GM13977 (cell line): Measurements from ENCODE around the gene PCSK2.
A peak's percentile ranks its signal among the peaks of the same experiment; 100 is the strongest.

Experiments
- DNase-seq: peaks from one replicate; pipeline ENCODE4 v3.0.0; 2012; ENCODE audit warnings: low spot score
- in situ Hi-C: fragments of 300-500 bp; cut with MboI; formaldehyde crosslinking; loops from one replicate; pipeline ENCODE4 v1.12.0; 2022; ENCODE audit warnings: low sequenced_read_pairs, low pct_unique_long_range_greater_than_20kb, mixed read lengths, inconsistent platforms; ENCODE audit not compliant: unreplicated experiment
- TF ChIP-seq, protein P1 (sequence below): IDR thresholded peaks from 2 replicates; pipeline ENCODE4 v1.5.1; 2012; ENCODE audit warnings: mild to moderate bottlenecking, control low read depth; ENCODE audit not compliant: insufficient read depth; ENCODE audit errors: extremely low read depth, missing control alignments

PCSK2 gene

DNA sequence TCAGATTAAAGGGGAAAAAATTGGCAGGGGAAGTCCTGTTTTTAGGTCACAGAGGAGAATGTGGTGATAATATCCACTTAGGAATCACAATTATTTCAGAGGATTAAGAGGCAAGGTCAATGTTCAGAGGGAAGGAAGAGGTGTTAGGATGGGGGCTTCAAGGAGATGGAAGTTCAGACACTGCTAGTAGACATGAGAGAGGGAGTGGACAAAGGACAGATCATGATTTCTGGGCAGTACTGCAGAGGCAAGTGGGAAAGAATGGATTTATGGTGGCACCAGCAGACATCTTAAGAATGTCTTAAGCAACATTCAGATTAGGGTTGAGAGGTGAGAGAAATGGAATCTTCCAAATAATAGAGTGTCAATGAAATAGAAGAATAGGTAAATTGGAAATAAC, 9.9 kb downstream of the PCSK2 start:
- DNase-seq: no peak
- TF ChIP-seq, protein P1, sequence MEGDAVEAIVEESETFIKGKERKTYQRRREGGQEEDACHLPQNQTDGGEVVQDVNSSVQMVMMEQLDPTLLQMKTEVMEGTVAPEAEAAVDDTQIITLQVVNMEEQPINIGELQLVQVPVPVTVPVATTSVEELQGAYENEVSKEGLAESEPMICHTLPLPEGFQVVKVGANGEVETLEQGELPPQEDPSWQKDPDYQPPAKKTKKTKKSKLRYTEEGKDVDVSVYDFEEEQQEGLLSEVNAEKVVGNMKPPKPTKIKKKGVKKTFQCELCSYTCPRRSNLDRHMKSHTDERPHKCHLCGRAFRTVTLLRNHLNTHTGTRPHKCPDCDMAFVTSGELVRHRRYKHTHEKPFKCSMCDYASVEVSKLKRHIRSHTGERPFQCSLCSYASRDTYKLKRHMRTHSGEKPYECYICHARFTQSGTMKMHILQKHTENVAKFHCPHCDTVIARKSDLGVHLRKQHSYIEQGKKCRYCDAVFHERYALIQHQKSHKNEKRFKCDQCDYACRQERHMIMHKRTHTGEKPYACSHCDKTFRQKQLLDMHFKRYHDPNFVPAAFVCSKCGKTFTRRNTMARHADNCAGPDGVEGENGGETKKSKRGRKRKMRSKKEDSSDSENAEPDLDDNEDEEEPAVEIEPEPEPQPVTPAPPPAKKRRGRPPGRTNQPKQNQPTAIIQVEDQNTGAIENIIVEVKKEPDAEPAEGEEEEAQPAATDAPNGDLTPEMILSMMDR: no peak
- in situ Hi-C loops: no loop called here

GRCh38 chr20:17248224-17248623, 21.4 kb downstream of the PCSK2 start:
- DNase-seq: no peak
- TF ChIP-seq, protein P1: no peak
- in situ Hi-C loops: no loop called here

DNA sequence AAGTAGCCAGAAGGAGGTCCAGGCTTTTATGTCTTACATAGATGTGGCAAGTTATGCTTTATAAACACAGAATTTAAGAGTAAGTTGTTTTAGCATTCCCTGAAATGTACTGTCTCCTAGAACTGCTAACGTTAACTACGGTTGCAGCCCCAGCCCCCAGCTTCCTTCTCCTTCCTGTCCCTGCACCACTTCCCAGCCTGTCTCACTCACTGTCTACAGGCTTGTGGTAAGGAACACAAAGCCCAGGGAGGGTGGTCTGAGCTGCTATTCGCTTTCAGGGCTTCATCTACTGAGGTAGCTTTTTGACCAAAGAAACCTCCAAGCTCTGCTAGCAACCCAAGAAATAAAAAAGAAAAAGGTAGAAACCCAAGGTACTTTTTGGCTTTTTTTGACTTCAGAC, 35.9 kb downstream of the PCSK2 start:
- TF ChIP-seq, protein P1: no peak
- DNase-seq: no peak
- in situ Hi-C loops: no loop called here

DNA sequence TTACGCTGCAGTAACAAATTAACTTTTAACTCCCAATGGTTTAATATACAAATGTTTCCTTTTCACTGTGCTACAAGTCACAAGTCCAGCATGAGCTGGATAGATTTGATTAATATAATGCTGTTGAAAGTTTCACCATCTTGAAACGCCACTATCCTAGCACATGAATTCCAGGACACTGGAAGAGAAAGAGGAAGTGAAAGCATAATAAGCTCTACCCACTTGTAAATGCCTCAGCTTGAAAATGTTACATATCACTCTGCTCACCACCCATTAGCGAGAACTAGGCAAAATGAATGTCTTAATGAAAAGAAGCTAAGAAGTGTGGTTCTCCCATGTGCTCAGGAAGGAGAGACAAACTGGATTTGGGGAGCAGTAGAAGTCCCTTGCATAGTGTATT, 46.9 kb downstream of the PCSK2 start:
- in situ Hi-C loops: no loop called here
- no peak for DNase-seq
- TF ChIP-seq, protein P1: no peak

- in situ Hi-C loops: no loop called here
- TF ChIP-seq, protein P1: no peak
- no peak for DNase-seq
Measured at GRCh38 chr20:17276101-17276500, 49.3 kb downstream of the PCSK2 start.

DNA sequence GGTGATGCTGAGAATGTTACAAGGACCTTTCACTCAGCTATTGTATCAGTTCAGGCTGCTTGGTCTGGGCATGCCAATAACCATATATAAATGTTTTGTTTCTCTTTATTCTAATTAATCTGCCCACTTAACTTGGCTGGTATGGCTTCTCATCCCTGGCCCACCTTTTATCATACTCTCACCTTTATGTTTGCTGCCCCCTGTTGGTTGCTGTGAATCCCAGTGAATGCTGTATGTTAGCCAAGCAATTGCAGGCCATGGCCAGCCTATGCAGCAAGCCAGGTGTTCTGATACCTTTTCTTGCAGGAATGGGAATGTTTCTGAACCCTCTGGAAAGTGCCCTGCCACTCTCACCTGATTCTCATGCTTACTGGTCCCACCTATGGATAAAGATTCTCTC, 54.6 kb downstream of the PCSK2 start:
- no peak for DNase-seq
- in situ Hi-C loops: no loop called here
- TF ChIP-seq, protein P1: peak; percentile 60

GRCh38 chr20:17282501-17282900, 55.7 kb downstream of the PCSK2 start:
- no peak for DNase-seq
- in situ Hi-C loops: no loop called here
- TF ChIP-seq, protein P1: no peak
